GM10266 (cell line): ENCODE measurements around the gene PTGER1.

ENCODE experiments used
- DNase-seq: peaks from one replicate; pipeline ENCODE4 v3.0.0; 2012; ENCODE audit errors: extremely low spot score
- CTCF ChIP-seq: IDR thresholded peaks from 2 replicates; pipeline ENCODE4 v1.5.1; 2012; ENCODE audit warnings: mild to moderate bottlenecking, low read depth; ENCODE audit not compliant: control insufficient read depth, insufficient read depth; ENCODE audit errors: missing control alignments

The PTGER1 gene

GRCh38 chr19:14443632-14444216 lies 31.4 kb downstream of the PTGER1 start:
- DNase-seq = no peak

GRCh38 chr19:14442891-14443631 lies 32.1 kb downstream of the PTGER1 start:
- no peak for TF ChIP-seq CTCF
- no peak for DNase-seq

More at GRCh38 chr19:14443632-14444216, 31.4 kb downstream of the PTGER1 start:
- no peak for TF ChIP-seq CTCF

- no peak for TF ChIP-seq CTCF
- no peak for DNase-seq
Observed at GRCh38 chr19:14441041-14441938, 33.9 kb downstream of the PTGER1 start.

- DNase-seq = peak; percentile 93
- no peak for TF ChIP-seq CTCF
Observed at GRCh38 chr19:14440049-14440448, 35.1 kb downstream of the PTGER1 start.

- no peak for DNase-seq
- TF ChIP-seq CTCF = no peak
Observed at GRCh38 chr19:14439014-14439413, 36.1 kb downstream of the PTGER1 start.

GRCh38 chr19:14437578-14438140 lies 37.5 kb downstream of the PTGER1 start:
- no peak for TF ChIP-seq CTCF
- DNase-seq = no peak
